Activated naive CD8-positive, alpha-beta T cell treated with anti-CD3 and anti-CD28 coated beads for 36 hours (primary cell): ENCODE measurements around the gene LRGUK. TPM values are rescaled to one million over a fixed set of nuclear protein-coding genes. Genes with fewer than 3 reads are reported as not detected.
"Not testable (repeated sequence)": the region's sequence is repeated elsewhere in the genome, so short reads cannot be mapped to it uniquely, and the experiment has no call there.

Source experiments
- DNase-seq: peaks from one replicate; pipeline ENCODE4 v3.0.0; 2021
- H3K27ac Mint-ChIP-seq: one replicate; pipeline ENCODE4 v1.8.0; 2022; ENCODE audit warnings: mild to moderate bottlenecking, moderate library complexity, mixed read lengths
- H3K27me3 Mint-ChIP-seq: one replicate; pipeline ENCODE4 v1.8.0; 2022; ENCODE audit warnings: mild to moderate bottlenecking, mixed read lengths
- H3K36me3 Mint-ChIP-seq: one replicate; pipeline ENCODE4 v1.8.0; 2021; ENCODE audit warnings: mild to moderate bottlenecking, mixed read lengths
- H3K4me1 Mint-ChIP-seq: one replicate; pipeline ENCODE4 v1.8.0; 2021; ENCODE audit warnings: mixed read lengths
- H3K4me3 Mint-ChIP-seq: one replicate; pipeline ENCODE4 v1.8.0; 2022; ENCODE audit warnings: mild to moderate bottlenecking, moderate library complexity, mixed read lengths
- H3K9me3 Mint-ChIP-seq: one replicate; pipeline ENCODE4 v1.8.0; 2022; ENCODE audit warnings: mixed read lengths
- total RNA-seq, 2 experiments: library from RNA; stranded (reverse); gene quantifications; one replicate each; pipeline ENCODE4 v1.2.3, GENCODE V29; 2021

The LRGUK gene
- total RNA-seq, 2 experiments from 2014 or later = 0.12 TPM; not detected in 1

DNA sequence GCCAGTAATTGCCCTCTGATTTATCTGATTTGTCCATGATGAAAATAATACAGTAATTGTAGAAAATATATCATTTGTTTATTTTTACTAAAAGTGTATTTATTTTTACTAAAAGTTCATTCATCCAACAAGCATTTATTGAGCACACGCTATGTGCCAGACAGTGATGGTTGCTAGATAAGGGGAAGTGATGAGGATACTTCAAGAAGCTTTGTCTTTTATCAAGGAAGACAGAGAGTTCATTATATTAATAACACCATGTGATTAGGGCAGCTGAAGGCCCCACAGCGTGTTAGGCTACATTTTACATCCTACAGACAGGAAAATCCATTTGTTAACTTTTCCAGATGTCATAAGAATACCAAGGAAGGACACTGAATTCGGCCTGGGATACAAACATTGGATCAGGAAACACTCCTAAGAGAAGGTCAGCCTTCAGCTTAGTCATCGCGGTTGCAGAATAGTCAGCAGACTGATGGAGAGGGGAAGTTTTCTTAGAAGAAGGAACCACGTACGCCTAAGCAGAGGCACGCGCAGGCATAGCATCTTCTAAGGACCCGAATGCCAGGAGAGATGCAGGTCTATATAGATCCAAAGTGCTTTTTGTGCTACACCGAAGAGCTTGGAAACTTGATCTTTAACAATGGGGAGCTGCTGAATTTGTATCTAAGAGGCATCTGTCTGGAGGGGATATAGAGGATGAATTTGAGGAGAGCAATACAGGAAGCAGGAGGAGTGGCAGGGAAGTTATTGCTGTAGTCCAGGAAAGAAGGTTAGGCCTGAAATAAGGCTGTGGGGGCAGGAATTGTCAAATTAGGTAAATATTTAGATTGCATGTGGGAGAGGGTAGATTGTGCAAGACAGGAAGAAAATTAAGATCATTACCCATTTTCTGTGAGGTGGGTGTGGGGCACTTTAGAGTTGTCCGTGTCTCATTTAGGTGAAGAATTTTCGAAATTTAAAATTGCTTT, 85.7 kb downstream of the LRGUK start:
- DNase-seq = no peak
- Mint-ChIP-seq H3K4me1 (no peaks in the 10 kb centered on the region), H3K27me3 (peaks cover 3% of the 10 kb centered on the region), H3K36me3 (no peaks in the 10 kb centered on the region), H3K4me3 (no peak overlapping the region), H3K27ac (no peak overlapping the region), H3K9me3 (no peaks in the 10 kb centered on the region)

DNA sequence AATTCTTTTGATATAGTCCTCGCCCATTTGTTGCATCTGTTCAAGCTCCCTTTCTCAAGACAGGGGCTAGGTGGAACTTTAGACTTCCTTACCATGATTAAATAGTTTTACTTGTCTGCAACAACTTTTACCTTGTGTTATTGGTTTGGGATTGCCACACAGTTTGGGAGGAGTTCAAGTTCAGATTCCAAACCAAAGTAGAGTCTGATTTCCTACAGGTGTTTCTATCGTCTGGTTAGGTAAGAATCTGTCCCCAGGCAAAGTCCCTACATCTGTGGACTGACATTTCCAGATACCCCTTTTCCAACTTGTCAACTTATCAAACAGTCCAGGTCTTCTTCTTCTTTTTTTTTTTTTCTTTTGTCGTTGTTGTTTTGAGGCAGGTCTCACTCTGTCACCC, 93.1 kb downstream of the LRGUK start:
- Mint-ChIP-seq H3K9me3 (no peaks in the 10 kb centered on the region), H3K27me3 (peaks cover 4% of the 10 kb centered on the region), H3K4me3 (no peak overlapping the region), H3K27ac (no peak overlapping the region), H3K36me3 (no peaks in the 10 kb centered on the region), H3K4me1 (no peaks in the 10 kb centered on the region)
- no peak for DNase-seq

GRCh38 chr7:134231296-134231695, 104.2 kb downstream of the LRGUK start:
- DNase-seq, H3K4me1 Mint-ChIP-seq, H3K27ac Mint-ChIP-seq, H3K9me3 Mint-ChIP-seq, H3K36me3 Mint-ChIP-seq, H3K4me3 Mint-ChIP-seq: not testable (repeated sequence)
- H3K27me3 Mint-ChIP-seq = peaks cover 11% of the 10 kb centered on the region

GRCh38 chr7:134234216-134234615, 107.1 kb downstream of the LRGUK start:
- no peak for DNase-seq
- H3K4me3 Mint-ChIP-seq = no peak overlapping the region
- peaks cover 7% of the 10 kb centered on the region for H3K9me3 Mint-ChIP-seq
- no peak overlapping the region for H3K27ac Mint-ChIP-seq
- H3K27me3 Mint-ChIP-seq = peaks cover 19% of the 10 kb centered on the region
- no peaks in the 10 kb centered on the region for H3K36me3 Mint-ChIP-seq
- no peaks in the 10 kb centered on the region for H3K4me1 Mint-ChIP-seq

GRCh38 chr7:134245253-134245652, 118.1 kb downstream of the LRGUK start:
- no peak for DNase-seq
- peaks cover 4% of the 10 kb centered on the region for H3K27me3 Mint-ChIP-seq
- no peak overlapping the region for H3K27ac Mint-ChIP-seq
- H3K4me3 Mint-ChIP-seq = no peak overlapping the region
- no peaks in the 10 kb centered on the region for H3K4me1 Mint-ChIP-seq
- H3K36me3 Mint-ChIP-seq = no peaks in the 10 kb centered on the region
- H3K9me3 Mint-ChIP-seq = peaks cover 19% of the 10 kb centered on the region

- Mint-ChIP-seq H3K36me3 (no peaks in the 10 kb centered on the region), H3K27ac (no peak overlapping the region), H3K27me3 (no peaks in the 10 kb centered on the region), H3K9me3 (peaks cover 13% of the 10 kb centered on the region), H3K4me3 (no peak overlapping the region), H3K4me1 (no peaks in the 10 kb centered on the region)
- no peak for DNase-seq
Measured at GRCh38 chr7:134246347-134246746, 119.2 kb downstream of the LRGUK start.

- no peak overlapping the region for H3K27ac Mint-ChIP-seq
- H3K4me1 Mint-ChIP-seq = no peaks in the 10 kb centered on the region
- H3K4me3 Mint-ChIP-seq = no peak overlapping the region
- no peaks in the 10 kb centered on the region for H3K36me3 Mint-ChIP-seq
- peaks cover 10% of the 10 kb centered on the region for H3K9me3 Mint-ChIP-seq
- H3K27me3 Mint-ChIP-seq = no peaks in the 10 kb centered on the region
- DNase-seq = no peak
Measured at GRCh38 chr7:134246761-134247160, 119.6 kb downstream of the LRGUK start.

- Mint-ChIP-seq H3K4me1 (no peaks in the 10 kb centered on the region), H3K27me3 (no peaks in the 10 kb centered on the region), H3K9me3 (peaks cover 2% of the 10 kb centered on the region), H3K4me3 (no peak overlapping the region), H3K36me3 (no peaks in the 10 kb centered on the region), H3K27ac (no peak overlapping the region)
- no peak for DNase-seq
Measured at GRCh38 chr7:134248196-134248595, 121.1 kb downstream of the LRGUK start.

DNA sequence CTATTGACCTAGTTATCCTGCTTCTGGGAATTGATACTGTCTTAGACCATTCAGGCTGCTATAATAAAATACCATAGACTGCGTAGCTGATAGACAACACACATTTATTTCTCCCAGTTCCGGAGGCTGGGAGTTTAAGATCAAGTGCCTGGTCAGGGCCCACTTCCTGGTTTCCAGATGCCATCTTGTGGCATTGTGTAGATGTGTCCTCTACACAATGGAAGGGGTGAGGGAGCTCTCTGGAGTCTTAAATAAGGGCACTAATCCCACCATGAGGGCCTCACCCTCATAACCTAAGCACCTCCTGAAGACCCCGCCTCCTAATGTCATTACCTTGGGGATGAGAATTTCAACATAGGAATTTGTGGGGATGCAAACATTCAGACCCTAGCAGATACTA, 127.2 kb downstream of the LRGUK start:
- no peak overlapping the region for H3K27ac Mint-ChIP-seq
- no peaks in the 10 kb centered on the region for H3K9me3 Mint-ChIP-seq
- H3K4me3 Mint-ChIP-seq = no peak overlapping the region
- H3K27me3 Mint-ChIP-seq = no peaks in the 10 kb centered on the region
- no peaks in the 10 kb centered on the region for H3K36me3 Mint-ChIP-seq
- no peak for DNase-seq
- no peaks in the 10 kb centered on the region for H3K4me1 Mint-ChIP-seq

- DNase-seq = no peak
- Mint-ChIP-seq H3K36me3 (no peaks in the 10 kb centered on the region), H3K27ac (no peak overlapping the region), H3K4me1 (no peaks in the 10 kb centered on the region), H3K4me3 (no peak overlapping the region), H3K27me3 (no peaks in the 10 kb centered on the region), H3K9me3 (no peaks in the 10 kb centered on the region)
Measured at GRCh38 chr7:134255814-134256213, 128.7 kb downstream of the LRGUK start.

- H3K27ac Mint-ChIP-seq = no peak overlapping the region
- peaks cover 7% of the 10 kb centered on the region for H3K9me3 Mint-ChIP-seq
- H3K27me3 Mint-ChIP-seq = no peaks in the 10 kb centered on the region
Measured at GRCh38 chr7:134262322-134262721, 135.2 kb downstream of the LRGUK start.

GRCh38 chr7:134276951-134277350, 149.8 kb downstream of the LRGUK start:
- Mint-ChIP-seq H3K27me3 (peaks cover 37% of the 10 kb centered on the region), H3K4me1 (no peaks in the 10 kb centered on the region), H3K9me3 (no peaks in the 10 kb centered on the region), H3K27ac (no peak overlapping the region), H3K36me3 (no peaks in the 10 kb centered on the region), H3K4me3 (no peak overlapping the region)
- DNase-seq = no peak

More at GRCh38 chr7:134262322-134262721, 135.2 kb downstream of the LRGUK start:
- Mint-ChIP-seq H3K4me3 (no peak overlapping the region), H3K36me3 (no peaks in the 10 kb centered on the region), H3K4me1 (no peaks in the 10 kb centered on the region)
- no peak for DNase-seq

- Mint-ChIP-seq H3K27ac (no peak overlapping the region), H3K27me3 (peaks cover 35% of the 10 kb centered on the region), H3K9me3 (no peaks in the 10 kb centered on the region), H3K4me3 (no peak overlapping the region), H3K4me1 (no peaks in the 10 kb centered on the region), H3K36me3 (no peaks in the 10 kb centered on the region)
- DNase-seq = no peak
Measured at GRCh38 chr7:134278502-134279153, 151.5 kb downstream of the LRGUK start.

DNA sequence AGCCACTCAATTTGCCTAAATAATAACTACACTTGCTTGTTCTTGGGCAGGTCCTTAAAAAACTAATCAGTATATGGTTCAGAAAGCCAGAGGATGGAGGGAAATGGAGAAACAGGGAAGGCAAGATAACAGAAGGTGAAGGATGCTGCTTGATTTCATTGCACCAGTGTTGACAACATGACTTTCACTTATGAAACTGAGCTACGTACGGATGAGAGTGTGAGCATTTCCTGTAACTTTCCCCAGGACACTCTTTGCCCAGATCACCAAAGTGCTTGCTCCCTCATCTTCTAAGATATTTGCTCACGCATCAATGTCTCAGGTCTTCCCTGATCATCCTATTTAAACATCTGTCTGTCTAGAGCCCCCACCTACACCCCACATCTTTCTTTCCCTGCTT, 152.2 kb downstream of the LRGUK start:
- H3K4me3 Mint-ChIP-seq = no peak overlapping the region
- no peak for DNase-seq
- H3K4me1 Mint-ChIP-seq = no peaks in the 10 kb centered on the region
- no peaks in the 10 kb centered on the region for H3K9me3 Mint-ChIP-seq
- H3K36me3 Mint-ChIP-seq = no peaks in the 10 kb centered on the region
- no peak overlapping the region for H3K27ac Mint-ChIP-seq
- peaks cover 35% of the 10 kb centered on the region for H3K27me3 Mint-ChIP-seq

DNA sequence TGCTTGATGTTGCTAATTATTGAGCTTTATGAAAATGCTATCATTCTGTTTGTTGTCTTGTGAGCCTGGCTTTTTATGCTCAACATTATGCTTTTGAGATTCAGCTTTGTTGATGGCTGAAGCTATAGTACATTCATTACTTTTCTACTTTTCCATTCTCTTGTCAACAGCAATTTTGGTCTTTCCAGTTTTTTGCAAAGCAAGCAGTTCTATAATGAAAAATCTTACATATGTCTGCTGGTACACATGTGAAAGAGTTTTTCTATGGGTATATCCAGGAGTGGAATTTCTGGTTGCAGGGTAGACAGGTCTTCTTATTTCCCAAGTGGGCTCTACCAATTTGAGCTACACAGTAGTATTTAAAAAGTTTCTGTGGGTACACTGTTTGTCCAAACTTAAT, 152.8 kb downstream of the LRGUK start:
- no peak for DNase-seq
- Mint-ChIP-seq H3K4me1 (no peaks in the 10 kb centered on the region), H3K27ac (no peak overlapping the region), H3K4me3 (no peak overlapping the region), H3K36me3 (no peaks in the 10 kb centered on the region), H3K27me3 (peaks cover 33% of the 10 kb centered on the region), H3K9me3 (no peaks in the 10 kb centered on the region)
